ENCODE data around the gene DDAH2.

DNA sequence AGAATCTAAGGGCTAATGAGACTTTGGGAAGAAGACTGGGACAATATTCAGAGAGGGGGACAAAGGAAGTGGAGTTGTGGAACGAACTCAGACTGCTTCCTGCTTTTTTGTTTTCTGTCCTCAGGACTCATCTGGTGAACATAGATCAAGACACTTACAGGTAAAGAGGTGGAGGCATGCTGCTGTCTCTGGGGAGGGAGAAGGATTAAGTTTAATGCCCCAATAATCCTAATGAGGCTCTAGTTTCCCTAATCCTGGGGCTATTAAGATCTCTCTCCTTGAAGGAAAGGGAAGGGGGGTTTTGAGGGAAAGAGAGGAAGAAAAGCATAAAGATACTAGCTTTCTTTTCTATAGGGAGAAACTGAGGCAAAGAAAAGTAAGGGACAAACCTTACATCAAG lies 15.3 kb upstream of the DDAH2 start:
- TF ChIP-seq POLR2A (IDR thresholded peaks at IDR 0.05) = no peak
- no peak for TF ChIP-seq CTCF (IDR thresholded peaks at IDR 0.05)
- TF ChIP-seq POLR2AphosphoS5 (IDR thresholded peaks at IDR 0.05) = no peak
- TF ChIP-seq EP300 (IDR thresholded peaks at IDR 0.05) = no peak

Measured in stomach (tissue), 4 donors.